ENCODE measurements around the gene FBXO9.

The FBXO9 gene

DNA sequence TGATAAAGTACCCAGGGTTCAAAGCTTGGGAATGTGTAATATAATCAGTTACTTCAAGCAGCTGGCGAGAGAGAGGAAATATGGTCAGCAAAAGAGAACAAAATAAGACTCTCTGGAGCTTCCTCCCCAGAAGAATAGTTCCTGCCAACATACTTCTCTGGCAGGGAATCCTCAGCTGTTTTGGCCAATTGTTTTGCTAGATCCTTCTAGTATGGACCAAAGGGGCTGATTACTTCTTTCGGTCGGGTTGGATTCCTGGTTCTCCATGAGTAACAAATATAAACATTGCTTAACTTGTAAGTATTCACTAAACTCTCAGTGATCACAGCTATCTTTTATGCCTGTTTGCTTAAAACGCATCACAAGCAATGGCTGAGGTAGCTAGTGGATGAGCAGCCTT lies 31.4 kb upstream of the FBXO9 start:
- H3K4me2 ChIP-seq (ENCODE audit: low read depth, low read length) = no peak overlapping the region

GRCh38 chr6:53035549-53036213 lies 29.5 kb upstream of the FBXO9 start:
- Histone ChIP-seq H3K4me2 (ENCODE audit: low read depth, low read length) (no peak overlapping the region), H3K4me3 (ENCODE audit: low read length) (no peak overlapping the region), H3K9me2 (replicated peaks; ENCODE audit: insufficient read depth, low read length) (no peaks in the 10 kb centered on the region), H3K27me3 (replicated peaks; ENCODE audit: insufficient read depth, low read length) (no peaks in the 10 kb centered on the region), H4K20me1 (ENCODE audit: insufficient read depth, low read length) (no peaks in the 10 kb centered on the region), H3K36me3 (replicated peaks; ENCODE audit: insufficient read depth, low read length) (no peaks in the 10 kb centered on the region), H3K27ac (ENCODE audit: low read length) (no peak overlapping the region), H3K9me3 (replicated peaks; ENCODE audit: insufficient read depth, low read length) (no peaks in the 10 kb centered on the region), H3K4me1 (ENCODE audit: low read length) (no peaks in the 10 kb centered on the region), H3K79me2 (ENCODE audit: low read length) (no peaks in the 10 kb centered on the region), H3F3A (ENCODE audit: insufficient read depth, low read length) (no peaks in the 10 kb centered on the region), H2AFZ (ENCODE audit: low read length) (no peak overlapping the region), H3K9ac (ENCODE audit: low read length) (no peak overlapping the region)
- DNase-seq = no peak
- TF ChIP-seq EZH2phosphoT487 (IDR thresholded peaks at IDR 0.05; ENCODE audit: low read length) = no peak
- TF ChIP-seq EZH2 (optimal IDR thresholded peaks at IDR 0.05; ENCODE audit: low read depth, low read length) = no peak
- TF ChIP-seq, protein P1, sequence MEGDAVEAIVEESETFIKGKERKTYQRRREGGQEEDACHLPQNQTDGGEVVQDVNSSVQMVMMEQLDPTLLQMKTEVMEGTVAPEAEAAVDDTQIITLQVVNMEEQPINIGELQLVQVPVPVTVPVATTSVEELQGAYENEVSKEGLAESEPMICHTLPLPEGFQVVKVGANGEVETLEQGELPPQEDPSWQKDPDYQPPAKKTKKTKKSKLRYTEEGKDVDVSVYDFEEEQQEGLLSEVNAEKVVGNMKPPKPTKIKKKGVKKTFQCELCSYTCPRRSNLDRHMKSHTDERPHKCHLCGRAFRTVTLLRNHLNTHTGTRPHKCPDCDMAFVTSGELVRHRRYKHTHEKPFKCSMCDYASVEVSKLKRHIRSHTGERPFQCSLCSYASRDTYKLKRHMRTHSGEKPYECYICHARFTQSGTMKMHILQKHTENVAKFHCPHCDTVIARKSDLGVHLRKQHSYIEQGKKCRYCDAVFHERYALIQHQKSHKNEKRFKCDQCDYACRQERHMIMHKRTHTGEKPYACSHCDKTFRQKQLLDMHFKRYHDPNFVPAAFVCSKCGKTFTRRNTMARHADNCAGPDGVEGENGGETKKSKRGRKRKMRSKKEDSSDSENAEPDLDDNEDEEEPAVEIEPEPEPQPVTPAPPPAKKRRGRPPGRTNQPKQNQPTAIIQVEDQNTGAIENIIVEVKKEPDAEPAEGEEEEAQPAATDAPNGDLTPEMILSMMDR (IDR thresholded peaks at IDR 0.05; ENCODE audit: low read length) = no peak

More for the DNA sequence above, 31.4 kb upstream of the FBXO9 start:
- Histone ChIP-seq H2AFZ (ENCODE audit: low read length) (no peak overlapping the region), H3K27me3 (replicated peaks; ENCODE audit: insufficient read depth, low read length) (no peaks in the 10 kb centered on the region), H3K79me2 (ENCODE audit: low read length) (no peaks in the 10 kb centered on the region), H4K20me1 (ENCODE audit: insufficient read depth, low read length) (no peaks in the 10 kb centered on the region), H3K27ac (ENCODE audit: low read length) (no peak overlapping the region), H3K9me3 (replicated peaks; ENCODE audit: insufficient read depth, low read length) (no peaks in the 10 kb centered on the region), H3K36me3 (replicated peaks; ENCODE audit: insufficient read depth, low read length) (no peaks in the 10 kb centered on the region), H3F3A (ENCODE audit: insufficient read depth, low read length) (no peaks in the 10 kb centered on the region), H3K9me2 (replicated peaks; ENCODE audit: insufficient read depth, low read length) (no peaks in the 10 kb centered on the region), H3K4me3 (ENCODE audit: low read length) (no peak overlapping the region), H3K9ac (ENCODE audit: low read length) (no peak overlapping the region), H3K4me1 (ENCODE audit: low read length) (peaks cover 5% of the 10 kb centered on the region; the same call in 1 of the 2 replicates)
- TF ChIP-seq EZH2 (optimal IDR thresholded peaks at IDR 0.05; ENCODE audit: low read depth, low read length) (no peak), EZH2phosphoT487 (IDR thresholded peaks at IDR 0.05; ENCODE audit: low read length) (no peak)
- TF ChIP-seq, protein P1 (IDR thresholded peaks at IDR 0.05; ENCODE audit: low read length) = no peak
- no peak for DNase-seq

GRCh38 chr6:53038141-53038540 lies 27.1 kb upstream of the FBXO9 start:
- DNase-seq = no peak
- Histone ChIP-seq H3K36me3 (replicated peaks; ENCODE audit: insufficient read depth, low read length) (no peaks in the 10 kb centered on the region), H3K4me3 (ENCODE audit: low read length) (no peak overlapping the region), H3K27me3 (replicated peaks; ENCODE audit: insufficient read depth, low read length) (no peaks in the 10 kb centered on the region), H3K9me3 (replicated peaks; ENCODE audit: insufficient read depth, low read length) (no peaks in the 10 kb centered on the region), H3K79me2 (ENCODE audit: low read length) (no peaks in the 10 kb centered on the region), H2AFZ (ENCODE audit: low read length) (no peak overlapping the region), H3F3A (ENCODE audit: insufficient read depth, low read length) (no peaks in the 10 kb centered on the region), H4K20me1 (ENCODE audit: insufficient read depth, low read length) (no peaks in the 10 kb centered on the region), H3K4me2 (ENCODE audit: low read depth, low read length) (no peak overlapping the region), H3K4me1 (ENCODE audit: low read length) (no peaks in the 10 kb centered on the region), H3K9ac (ENCODE audit: low read length) (no peak overlapping the region), H3K9me2 (replicated peaks; ENCODE audit: insufficient read depth, low read length) (no peaks in the 10 kb centered on the region), H3K27ac (ENCODE audit: low read length) (no peak overlapping the region)
- TF ChIP-seq EZH2phosphoT487 (IDR thresholded peaks at IDR 0.05; ENCODE audit: low read length) (no peak), EZH2 (optimal IDR thresholded peaks at IDR 0.05; ENCODE audit: low read depth, low read length) (no peak)
- TF ChIP-seq, protein P1 (IDR thresholded peaks at IDR 0.05; ENCODE audit: low read length) = no peak

All from MM.1S (cell line).